Measurements from ENCODE around the gene DTX3.

- TF ChIP-seq CTCF (IDR thresholded peaks at IDR 0.05 in 4 of 5, conservative IDR thresholded peaks at IDR 0.05 in 1 of 5) (no peak), POLR2A (IDR thresholded peaks at IDR 0.05) (no peak)
These were observed 11.4 kb upstream of the DTX3 start for GRCh38 chr12:57593187-57593586.

All from gastrocnemius medialis (tissue), 4 donors.